Measurements from ENCODE around the gene ARRDC1. TPM values are rescaled to one million over a fixed set of nuclear protein-coding genes. Genes with fewer than 3 reads are reported as not detected.

ARRDC1 gene
- polyA plus RNA-seq, 1 of the 3 experiments (the other 2 are of a cell fraction): 49.7 TPM

- WGBS (ENCODE audit: low lambda C conversion rate): 89% methylated on average over 15 of the region's 23 CpGs
Observed at GRCh38 chr9:137580209-137580953, 25.1 kb upstream of the ARRDC1 start.

GRCh38 chr9:137580954-137581322, 24.5 kb upstream of the ARRDC1 start:
- H3K27me3 ChIP-seq (ENCODE audit: insufficient read depth): no peaks in the 10 kb centered on the region
- 100% methylated on average over 1 of the region's 4 CpGs for WGBS (ENCODE audit: low lambda C conversion rate)
- peaks cover 6 to 14% of the 10 kb centered on the region in 2 experiments; a peak in 3 of 4 replicates for H3K4me1 ChIP-seq (ENCODE audit: control insufficient read depth in 1 of 2, insufficient read depth in 2 of 2, low read depth in 1 of 2, low read length in 1 of 2)
- no peaks in the 10 kb centered on the region for H3K9me3 ChIP-seq
- TF ChIP-seq REST (IDR thresholded peaks at IDR 0.05; ENCODE audit: low read depth, low read length) (no peak), POLR2AphosphoS5 (IDR thresholded peaks at IDR 0.05; ENCODE audit: low read depth, low read length) (no peak), RXRA (IDR thresholded peaks at IDR 0.05; ENCODE audit: borderline replicate concordance, low read depth) (no peak), EP300 (IDR thresholded peaks at IDR 0.05; ENCODE audit: borderline replicate concordance in 1 of 2, low read depth in 1 of 2, low read length in 1 of 2) (no peak), MAX (IDR thresholded peaks at IDR 0.05; ENCODE audit: low read depth) (no peak)
- TF ChIP-seq, protein P1, sequence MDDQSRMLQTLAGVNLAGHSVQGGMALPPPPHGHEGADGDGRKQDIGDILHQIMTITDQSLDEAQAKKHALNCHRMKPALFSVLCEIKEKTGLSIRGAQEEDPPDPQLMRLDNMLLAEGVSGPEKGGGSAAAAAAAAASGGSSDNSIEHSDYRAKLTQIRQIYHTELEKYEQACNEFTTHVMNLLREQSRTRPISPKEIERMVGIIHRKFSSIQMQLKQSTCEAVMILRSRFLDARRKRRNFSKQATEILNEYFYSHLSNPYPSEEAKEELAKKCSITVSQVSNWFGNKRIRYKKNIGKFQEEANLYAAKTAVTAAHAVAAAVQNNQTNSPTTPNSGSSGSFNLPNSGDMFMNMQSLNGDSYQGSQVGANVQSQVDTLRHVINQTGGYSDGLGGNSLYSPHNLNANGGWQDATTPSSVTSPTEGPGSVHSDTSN (IDR thresholded peaks at IDR 0.05): no peak
- peaks cover 9 to 50% of the 10 kb centered on the region in 2 experiments for H3K36me3 ChIP-seq (replicated peaks in 1 of 2; ENCODE audit: control insufficient read depth in 1 of 2, insufficient read depth in 2 of 2, low read length in 1 of 2)
- DNase-seq: no peak
- H3K4me2 ChIP-seq: no peak overlapping the region
- H3K4me3 ChIP-seq (ENCODE audit: low read depth in 2 of 2, low read length in 1 of 2): no peak overlapping the region
- ChIA-PET CTCF (interaction anchor here (1.1 to 4.0 kb wide), 2 partner anchors 11 to 22 kb away, joined by 3 to 27 read pairs; partner anchors contain the start of gene ZMYND19), POLR2A (interaction anchor here (0.7 kb wide), 1 partner anchor 11 kb away, joined by 8 read pairs; no protein-coding TSS in a partner anchor)
- no peak overlapping the region for H2AFZ ChIP-seq (ENCODE audit: low read depth)
- no peaks in the 10 kb centered on the region for H3K9me2 ChIP-seq
- peaks cover 3% of the 10 kb centered on the region for H3F3A ChIP-seq (replicated peaks; ENCODE audit: insufficient read depth)
- no peak overlapping the region for H3K9ac ChIP-seq
- peaks cover 27% of the 10 kb centered on the region for H3K79me2 ChIP-seq (ENCODE audit: insufficient read depth)
- H4K20me1 ChIP-seq (ENCODE audit: insufficient read depth): 0 out of 2 replicates have a peak, but pooled peaks cover 5% of the 10 kb centered on the region
- no peak overlapping the region for H3K27ac ChIP-seq (ENCODE audit: low read depth in 2 of 2, low read length in 1 of 2)

More at GRCh38 chr9:137580209-137580953, 25.1 kb upstream of the ARRDC1 start:
- Histone ChIP-seq H3K27ac (ENCODE audit: low read depth in 2 of 2, low read length in 1 of 2) (no peak overlapping the region), H3K9me3 (no peaks in the 10 kb centered on the region), H3K27me3 (ENCODE audit: insufficient read depth) (no peaks in the 10 kb centered on the region), H3K4me3 (ENCODE audit: low read depth in 2 of 2, low read length in 1 of 2) (no peak overlapping the region), H3K4me2 (no peak overlapping the region), H3K4me1 (ENCODE audit: control insufficient read depth in 1 of 2, insufficient read depth in 2 of 2, low read depth in 1 of 2, low read length in 1 of 2) (peaks cover 6 to 14% of the 10 kb centered on the region in 2 experiments; a peak in 3 of 4 replicates), H3K79me2 (ENCODE audit: insufficient read depth) (peaks cover 32% of the 10 kb centered on the region), H3F3A (replicated peaks; ENCODE audit: insufficient read depth) (peaks cover 3% of the 10 kb centered on the region), H3K36me3 (replicated peaks in 1 of 2; ENCODE audit: control insufficient read depth in 1 of 2, insufficient read depth in 2 of 2, low read length in 1 of 2) (peaks cover 10 to 50% of the 10 kb centered on the region in 2 experiments), H3K9me2 (no peaks in the 10 kb centered on the region), H3K9ac (no peak overlapping the region), H4K20me1 (ENCODE audit: insufficient read depth) (0 out of 2 replicates have a peak, but pooled peaks cover 7% of the 10 kb centered on the region), H2AFZ (ENCODE audit: low read depth) (no peak overlapping the region)
- ChIA-PET POLR2A (no interaction called here), CTCF (interaction anchor here (1.1 to 4.0 kb wide), 2 partner anchors 12 to 22 kb away, joined by 3 to 27 read pairs; partner anchors contain the start of gene ZMYND19)
- no peak for DNase-seq
- no peak for TF ChIP-seq MEF2A (IDR thresholded peaks at IDR 0.05; ENCODE audit: borderline replicate concordance, low read depth)
- TF ChIP-seq, protein P2, sequence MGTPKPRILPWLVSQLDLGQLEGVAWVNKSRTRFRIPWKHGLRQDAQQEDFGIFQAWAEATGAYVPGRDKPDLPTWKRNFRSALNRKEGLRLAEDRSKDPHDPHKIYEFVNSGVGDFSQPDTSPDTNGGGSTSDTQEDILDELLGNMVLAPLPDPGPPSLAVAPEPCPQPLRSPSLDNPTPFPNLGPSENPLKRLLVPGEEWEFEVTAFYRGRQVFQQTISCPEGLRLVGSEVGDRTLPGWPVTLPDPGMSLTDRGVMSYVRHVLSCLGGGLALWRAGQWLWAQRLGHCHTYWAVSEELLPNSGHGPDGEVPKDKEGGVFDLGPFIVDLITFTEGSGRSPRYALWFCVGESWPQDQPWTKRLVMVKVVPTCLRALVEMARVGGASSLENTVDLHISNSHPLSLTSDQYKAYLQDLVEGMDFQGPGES (IDR thresholded peaks at IDR 0.05; ENCODE audit: low read depth, low read length): no peak
- no peak for TF ChIP-seq YY1 (IDR thresholded peaks at IDR 0.05; ENCODE audit: low read depth)
- TF ChIP-seq TEAD4 (IDR thresholded peaks at IDR 0.05; ENCODE audit: borderline replicate concordance, insufficient read depth): no peak
- TF ChIP-seq FOXM1 (IDR thresholded peaks at IDR 0.05; ENCODE audit: low read depth): no peak
- no peak for TF ChIP-seq RCOR1 (IDR thresholded peaks at IDR 0.05; ENCODE audit: low read length)
- TF ChIP-seq RAD21 (IDR thresholded peaks at IDR 0.05; ENCODE audit: low read length): no peak
- no peak for TF ChIP-seq TCF12 (IDR thresholded peaks at IDR 0.05)
- no peak for TF ChIP-seq RXRA (IDR thresholded peaks at IDR 0.05; ENCODE audit: borderline replicate concordance, low read depth)
- TF ChIP-seq GATA2 (CRISPR knock-in tag; IDR thresholded peaks at IDR 0.05): no peak
- no peak for TF ChIP-seq TAF1 (IDR thresholded peaks at IDR 0.05; ENCODE audit: borderline replicate concordance, low read depth, low read length)
- no peak for TF ChIP-seq ELF1 (IDR thresholded peaks at IDR 0.05)
- no peak for TF ChIP-seq EZH2phosphoT487 (IDR thresholded peaks at IDR 0.05; ENCODE audit: borderline replicate concordance, low read depth)
- no peak for TF ChIP-seq RFX5 (IDR thresholded peaks at IDR 0.05; ENCODE audit: low read length)
- TF ChIP-seq EP300 (IDR thresholded peaks at IDR 0.05; ENCODE audit: borderline replicate concordance in 1 of 2, low read depth in 1 of 2, low read length in 1 of 2): no peak
- no peak for TF ChIP-seq GABPA (IDR thresholded peaks at IDR 0.05; ENCODE audit: low read depth)
- TF ChIP-seq, protein P3, sequence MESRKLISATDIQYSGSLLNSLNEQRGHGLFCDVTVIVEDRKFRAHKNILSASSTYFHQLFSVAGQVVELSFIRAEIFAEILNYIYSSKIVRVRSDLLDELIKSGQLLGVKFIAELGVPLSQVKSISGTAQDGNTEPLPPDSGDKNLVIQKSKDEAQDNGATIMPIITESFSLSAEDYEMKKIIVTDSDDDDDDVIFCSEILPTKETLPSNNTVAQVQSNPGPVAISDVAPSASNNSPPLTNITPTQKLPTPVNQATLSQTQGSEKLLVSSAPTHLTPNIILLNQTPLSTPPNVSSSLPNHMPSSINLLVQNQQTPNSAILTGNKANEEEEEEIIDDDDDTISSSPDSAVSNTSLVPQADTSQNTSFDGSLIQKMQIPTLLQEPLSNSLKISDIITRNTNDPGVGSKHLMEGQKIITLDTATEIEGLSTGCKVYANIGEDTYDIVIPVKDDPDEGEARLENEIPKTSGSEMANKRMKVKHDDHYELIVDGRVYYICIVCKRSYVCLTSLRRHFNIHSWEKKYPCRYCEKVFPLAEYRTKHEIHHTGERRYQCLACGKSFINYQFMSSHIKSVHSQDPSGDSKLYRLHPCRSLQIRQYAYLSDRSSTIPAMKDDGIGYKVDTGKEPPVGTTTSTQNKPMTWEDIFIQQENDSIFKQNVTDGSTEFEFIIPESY (IDR thresholded peaks at IDR 0.05; ENCODE audit: borderline replicate concordance, low read depth): no peak
- TF ChIP-seq NRF1 (IDR thresholded peaks at IDR 0.05; ENCODE audit: low read depth, low read length): no peak
- TF ChIP-seq SIN3A (IDR thresholded peaks at IDR 0.05; ENCODE audit: borderline replicate concordance, low read depth, low read length): no peak
